HG03565 (cell line): ENCODE results near the gene GP5.

Source experiments
- ATAC-seq: cut with Tn5 transposase; IDR thresholded peaks from one replicate; pipeline ENCODE4 v1.9.1; 2021; ENCODE audit warnings: mild to moderate bottlenecking, moderate library complexity; ENCODE audit not compliant: unreplicated experiment

Gene GP5

GRCh38 chr3:194351080-194351672 lies 47.9 kb downstream of the GP5 start, which contains the start of gene CPN2:
Gene CPN2 (minus strand): TSS chr3:194351328. CDS start chr3:194342702, 8,626 bp downstream.
- ATAC-seq: no peak

- ATAC-seq: no peak
Measured at GRCh38 chr3:194350726-194351071, 48.4 kb downstream of the GP5 start.

GRCh38 chr3:194348354-194348753 lies 50.7 kb downstream of the GP5 start:
- ATAC-seq: no peak

GRCh38 chr3:194346621-194347020 lies 52.4 kb downstream of the GP5 start:
- ATAC-seq: no peak

- no peak for ATAC-seq
Measured at GRCh38 chr3:194346035-194346434, 53.0 kb downstream of the GP5 start.
